GM12801 (cell line): Measurements from ENCODE around the gene SLC12A7.

Experiments used
- TF ChIP-seq, protein P1 (sequence below): IDR thresholded peaks from one replicate; pipeline ENCODE4 v1.5.1; 2011; ENCODE audit warnings: control low read depth; ENCODE audit not compliant: insufficient read length; ENCODE audit errors: extremely low read depth

The SLC12A7 gene

DNA sequence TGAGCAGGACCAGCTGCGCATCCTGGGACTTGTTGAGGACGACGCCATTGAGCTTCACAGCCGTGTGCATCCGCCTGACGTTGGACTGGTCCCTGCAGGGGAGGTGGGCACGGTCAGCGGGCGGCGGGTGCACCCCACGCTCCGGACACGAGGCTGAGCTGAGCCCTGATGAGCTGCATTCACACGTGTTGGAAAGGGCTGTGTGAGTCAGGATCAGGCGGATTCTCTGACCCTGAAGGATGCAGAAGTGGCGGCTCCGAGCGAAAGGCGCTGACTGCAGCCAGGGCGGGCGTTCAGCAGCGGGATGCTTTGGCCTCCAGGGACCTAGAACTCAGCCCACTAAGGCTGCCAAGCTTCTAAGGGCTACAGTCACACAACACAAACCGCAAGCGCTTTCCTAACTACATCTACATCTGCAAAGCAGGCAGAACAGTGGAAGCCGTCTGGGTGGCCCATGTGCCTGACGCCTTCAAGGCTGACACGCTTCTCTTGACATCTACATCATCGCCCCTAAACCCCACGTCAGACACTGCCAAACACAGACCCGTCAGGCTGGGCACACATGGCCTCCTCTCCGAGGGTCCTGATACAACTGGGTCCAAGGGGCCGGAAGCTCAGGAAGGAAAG is 58.4 kb downstream of the SLC12A7 start:
- TF ChIP-seq, protein P1, sequence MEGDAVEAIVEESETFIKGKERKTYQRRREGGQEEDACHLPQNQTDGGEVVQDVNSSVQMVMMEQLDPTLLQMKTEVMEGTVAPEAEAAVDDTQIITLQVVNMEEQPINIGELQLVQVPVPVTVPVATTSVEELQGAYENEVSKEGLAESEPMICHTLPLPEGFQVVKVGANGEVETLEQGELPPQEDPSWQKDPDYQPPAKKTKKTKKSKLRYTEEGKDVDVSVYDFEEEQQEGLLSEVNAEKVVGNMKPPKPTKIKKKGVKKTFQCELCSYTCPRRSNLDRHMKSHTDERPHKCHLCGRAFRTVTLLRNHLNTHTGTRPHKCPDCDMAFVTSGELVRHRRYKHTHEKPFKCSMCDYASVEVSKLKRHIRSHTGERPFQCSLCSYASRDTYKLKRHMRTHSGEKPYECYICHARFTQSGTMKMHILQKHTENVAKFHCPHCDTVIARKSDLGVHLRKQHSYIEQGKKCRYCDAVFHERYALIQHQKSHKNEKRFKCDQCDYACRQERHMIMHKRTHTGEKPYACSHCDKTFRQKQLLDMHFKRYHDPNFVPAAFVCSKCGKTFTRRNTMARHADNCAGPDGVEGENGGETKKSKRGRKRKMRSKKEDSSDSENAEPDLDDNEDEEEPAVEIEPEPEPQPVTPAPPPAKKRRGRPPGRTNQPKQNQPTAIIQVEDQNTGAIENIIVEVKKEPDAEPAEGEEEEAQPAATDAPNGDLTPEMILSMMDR: no peak

DNA sequence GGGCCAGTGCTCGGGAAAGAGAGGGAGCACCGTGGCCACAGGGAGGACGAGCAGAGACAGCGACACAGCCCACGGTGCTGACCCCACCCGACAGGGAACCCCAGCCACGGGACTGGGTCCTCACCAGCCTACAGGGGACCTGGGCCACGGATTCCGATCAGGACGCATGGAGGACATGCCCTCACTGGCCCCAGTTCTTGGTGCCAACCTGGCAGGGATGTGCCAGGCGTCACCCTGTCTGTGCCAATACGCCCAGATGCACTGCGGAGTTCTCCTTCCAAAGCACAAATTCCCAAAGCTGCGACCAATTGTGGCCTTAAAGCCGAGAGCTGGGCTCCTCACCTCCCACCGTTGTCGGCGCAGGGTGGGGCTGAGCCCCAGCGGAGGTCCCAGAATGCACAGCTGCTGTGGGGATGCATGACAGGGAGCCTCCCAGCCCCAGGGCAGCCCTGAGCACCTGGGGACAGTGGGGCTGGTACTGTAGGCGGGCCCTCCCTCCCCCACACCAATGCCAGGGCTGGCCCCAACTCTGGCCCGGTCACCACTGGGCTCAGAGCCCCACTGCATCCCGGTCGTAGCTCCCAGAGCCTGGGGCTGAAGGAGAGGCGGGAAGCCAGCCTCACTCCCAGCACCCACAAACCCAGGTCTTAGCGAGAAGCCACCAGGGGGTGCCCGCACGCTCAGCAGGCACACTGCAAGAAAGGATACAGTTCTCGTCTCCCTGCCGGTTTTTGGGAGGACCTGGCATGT is 59.0 kb downstream of the SLC12A7 start:
- TF ChIP-seq, protein P1: no peak

GRCh38 chr5:1052076-1052475 is 59.8 kb downstream of the SLC12A7 start:
- TF ChIP-seq, protein P1: no peak

GRCh38 chr5:1051366-1051720 is 60.5 kb downstream of the SLC12A7 start:
- TF ChIP-seq, protein P1: no peak

- TF ChIP-seq, protein P1: no peak
Observed at GRCh38 chr5:1050423-1051365, 61.2 kb downstream of the SLC12A7 start.

DNA sequence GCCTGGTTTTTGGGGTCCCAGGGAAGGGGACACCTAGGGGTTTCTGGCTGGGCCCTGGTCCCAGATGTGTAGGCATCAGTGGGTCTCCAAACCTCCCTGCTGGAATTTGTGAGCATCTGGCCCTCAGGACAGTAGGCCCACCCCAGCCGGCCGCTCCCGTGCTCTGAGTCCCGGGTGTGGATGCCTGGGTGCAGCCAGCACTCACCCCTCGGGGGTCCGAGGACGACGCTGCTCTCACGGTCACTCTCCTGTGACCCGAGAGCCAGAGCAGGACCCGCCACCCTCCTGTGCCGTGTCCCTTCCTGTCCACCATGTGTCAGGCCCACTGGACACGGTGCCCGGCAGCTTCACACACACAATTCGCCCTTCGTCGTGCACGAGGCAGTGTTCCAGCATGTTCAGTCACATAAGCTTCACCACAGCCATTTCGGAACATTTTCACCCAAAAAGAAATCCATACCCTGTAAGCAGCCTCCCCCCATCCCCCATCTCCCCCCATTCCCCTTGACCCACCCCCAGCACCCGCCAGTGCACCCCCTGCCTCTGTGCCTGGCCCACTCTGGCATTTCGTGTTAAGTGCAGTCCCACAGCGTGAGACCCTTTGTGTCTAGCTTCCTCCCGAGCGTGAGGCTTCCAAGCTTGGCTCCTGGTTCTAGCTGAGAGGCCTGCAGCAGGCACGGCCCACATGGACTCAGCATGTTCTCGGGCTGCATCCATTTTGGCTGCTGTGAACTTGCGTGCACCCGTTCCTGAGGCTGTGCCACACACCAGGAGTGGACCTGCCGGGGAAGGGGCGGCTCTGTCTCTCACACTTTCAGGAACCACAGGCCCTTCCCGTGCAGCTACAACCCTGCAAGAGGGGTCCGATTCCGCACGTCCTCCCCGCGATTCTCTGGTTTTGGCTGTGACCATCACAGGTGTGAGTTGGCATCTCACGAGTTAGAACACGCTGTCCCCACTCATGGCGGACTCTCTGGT is 62.7 kb downstream of the SLC12A7 start:
- TF ChIP-seq, protein P1: no peak
